Measurements from ENCODE around the gene RSPH10B.
"Not testable (repeated sequence)": the region's sequence is repeated elsewhere in the genome, so short reads cannot be mapped to it uniquely, and the experiment has no call there.

- TF ChIP-seq CTCF (IDR thresholded peaks at IDR 0.05); POLR2AphosphoS5 (IDR thresholded peaks at IDR 0.05; ENCODE audit: low read depth, low read length); TCF7L2 (IDR thresholded peaks at IDR 0.05; ENCODE audit: low read depth, low read length): not testable (repeated sequence)
Measured at GRCh38 chr7:5880106-5880505, 90.4 kb downstream of the RSPH10B start.

Data from Panc1 (cell line).